HG03039 (cell line): ENCODE data around the gene PABPC1L2A.
"Not testable (repeated sequence)": the region's sequence is repeated elsewhere in the genome, so short reads cannot be mapped to it uniquely, and the experiment has no call there.

Experiments
- ATAC-seq: cut with Tn5 transposase; IDR thresholded peaks from one replicate; pipeline ENCODE4 v1.9.1; 2021; ENCODE audit warnings: mild to moderate bottlenecking, moderate library complexity; ENCODE audit not compliant: unreplicated experiment

PABPC1L2A gene

DNA sequence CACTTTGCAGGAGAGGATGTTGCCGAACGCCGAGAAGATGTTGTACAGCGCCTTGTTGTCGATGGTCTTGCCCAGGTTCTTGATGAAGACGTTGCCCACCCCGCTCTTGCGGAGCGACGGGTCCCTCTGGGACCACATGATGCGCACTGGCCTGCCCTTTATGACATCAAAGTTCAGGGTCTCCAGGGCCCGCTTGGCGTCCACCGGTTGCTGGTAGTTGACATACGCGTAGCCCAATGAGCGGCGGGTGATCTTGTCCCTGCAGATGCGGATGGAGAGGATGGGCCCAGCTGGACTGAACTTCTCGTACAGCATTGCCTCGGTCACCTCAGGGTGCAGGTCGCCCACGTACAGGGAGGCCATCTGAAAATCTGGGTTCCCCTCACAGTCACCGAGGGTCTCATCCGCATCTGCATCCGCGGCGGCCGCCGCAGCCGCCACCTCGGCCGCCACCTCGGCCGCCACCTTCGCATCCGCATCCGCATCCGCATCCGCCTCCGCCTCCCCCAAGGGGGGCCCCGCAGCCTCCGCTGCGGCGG is at the start of gene PABPC1L2A:
PABPC1L2A (minus strand) TSS at position 489 of the 539 bp plus-strand sequence; CDS start at position 363, 126 bp downstream.
- not testable (repeated sequence) for ATAC-seq

DNA sequence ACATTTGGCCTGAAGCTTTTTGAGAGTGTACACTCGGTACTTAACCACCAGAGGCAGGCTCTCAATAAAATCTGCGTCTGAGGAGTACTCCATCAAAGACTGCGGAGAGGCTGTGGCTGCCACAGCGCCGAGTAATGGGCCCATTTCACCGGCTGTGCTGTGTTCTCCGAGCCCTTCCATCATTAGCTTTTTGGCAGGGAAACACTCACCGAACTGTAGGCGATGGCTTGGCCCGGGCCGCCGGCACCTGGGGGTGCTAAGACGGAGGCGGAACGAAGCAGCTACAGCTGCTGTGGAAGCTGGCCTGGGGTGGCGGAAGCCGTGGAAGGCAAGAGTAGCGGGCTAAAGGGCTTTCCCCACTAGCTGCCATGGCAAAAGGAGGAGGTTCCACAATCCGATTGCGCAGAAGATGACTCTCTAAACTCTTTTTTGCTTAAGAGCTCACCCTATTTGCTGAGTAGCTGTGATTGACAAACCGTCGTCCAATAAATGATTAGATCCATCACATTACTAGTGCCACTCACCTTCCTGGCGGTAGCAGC is 48.5 kb upstream of the PABPC1L2A start:
- no peak for ATAC-seq

DNA sequence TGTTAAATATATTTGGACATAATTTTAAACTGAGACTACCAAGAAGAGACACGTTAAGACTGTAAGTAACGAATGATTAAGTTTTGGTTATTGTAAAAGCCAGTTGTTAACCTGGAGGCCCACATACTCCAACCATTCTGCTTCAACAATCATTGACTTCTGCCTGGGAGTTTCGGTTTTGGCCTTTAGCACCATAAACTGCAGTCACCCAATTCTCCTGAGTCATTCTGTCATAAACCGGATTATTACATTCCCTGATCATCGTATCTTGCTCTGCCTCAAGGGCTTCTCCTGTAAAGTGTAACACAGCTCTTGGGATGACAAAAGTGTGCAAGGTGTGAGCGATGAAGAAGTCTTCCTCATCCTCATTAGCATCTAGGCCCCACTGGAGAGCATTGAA is 46.9 kb upstream of the PABPC1L2A start:
- ATAC-seq: no peak

DNA sequence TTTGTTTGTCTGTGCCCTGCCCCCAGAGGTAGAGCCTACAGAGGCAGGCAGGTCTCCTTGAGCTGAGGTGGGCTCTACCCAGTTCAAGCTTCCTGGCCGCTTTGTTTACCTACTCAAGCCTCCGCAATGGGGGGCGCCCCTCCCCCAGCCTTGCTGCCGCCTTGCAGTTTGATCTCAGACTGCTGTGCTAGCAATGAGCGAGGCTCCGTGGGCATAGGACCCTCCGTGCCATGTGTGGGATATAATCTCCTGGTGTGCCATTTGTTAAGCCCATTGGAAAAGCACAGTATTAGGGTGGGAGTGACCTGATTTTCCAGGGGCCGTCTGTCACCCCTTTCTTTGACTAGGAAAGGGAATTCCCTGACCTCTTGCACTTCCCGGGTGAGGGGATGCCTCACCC is 20.2 kb upstream of the PABPC1L2A start:
- not testable (repeated sequence) for ATAC-seq

DNA sequence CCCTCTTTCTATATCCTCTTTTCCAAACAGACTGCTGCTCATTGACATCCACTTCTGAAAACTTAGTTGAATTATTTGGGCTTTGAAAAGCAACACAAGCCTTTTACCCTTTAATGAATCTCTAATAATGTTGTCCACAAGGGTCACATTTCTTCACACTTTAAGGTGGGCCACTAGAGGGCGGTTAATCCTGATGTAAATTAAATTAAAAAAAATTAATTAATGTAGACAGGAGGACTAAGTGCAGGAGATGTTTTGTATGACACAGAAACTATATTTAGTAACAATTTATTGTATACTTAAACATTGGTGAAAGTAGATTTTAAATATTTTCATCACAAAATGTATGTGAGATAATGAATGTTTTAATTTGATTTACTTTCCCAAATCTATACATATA is 7.5 kb upstream of the PABPC1L2A start:
- ATAC-seq: not testable (repeated sequence)

DNA sequence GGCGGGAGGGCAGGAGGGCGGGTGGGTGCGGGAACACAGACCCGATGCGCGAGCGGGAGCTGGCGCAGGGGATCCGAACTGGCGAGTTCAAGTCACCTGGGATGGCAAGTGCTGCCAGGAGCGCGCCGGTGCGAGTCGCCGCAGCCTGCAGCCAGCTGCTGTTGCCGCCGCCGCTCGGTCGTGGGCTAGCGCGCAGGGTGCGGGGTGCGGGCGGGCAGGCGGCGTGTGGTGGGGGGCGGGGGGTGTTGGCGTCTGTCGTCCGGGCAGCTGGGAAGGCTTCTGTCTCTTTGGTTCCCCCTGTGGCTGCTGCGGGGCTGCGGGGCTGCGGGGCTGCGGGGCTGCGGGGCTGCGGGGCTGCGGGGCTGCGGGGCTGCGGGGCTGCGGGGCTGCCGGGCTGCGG is 572 bp upstream of the PABPC1L2A start:
- ATAC-seq: not testable (repeated sequence)

DNA sequence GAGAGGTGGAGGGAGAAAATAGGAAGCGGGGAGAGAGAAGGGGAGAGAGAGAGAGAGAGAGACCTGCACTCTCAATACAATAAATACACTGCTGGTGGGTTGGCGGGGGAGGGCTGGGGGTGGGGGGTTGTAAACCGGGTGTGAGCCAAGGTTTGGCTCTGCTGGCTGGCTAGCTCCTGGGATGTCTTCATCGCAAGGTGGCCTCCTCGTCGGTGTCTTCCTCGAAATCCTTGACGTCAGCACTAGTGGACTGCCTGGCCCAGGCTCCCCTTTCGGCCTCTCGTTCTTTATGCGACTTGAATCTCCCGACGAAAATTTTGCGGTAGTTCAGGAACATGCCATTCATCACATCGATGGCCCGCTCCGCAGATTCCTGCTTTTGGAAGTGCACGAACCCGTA is 715 bp downstream of the PABPC1L2A start:
- not testable (repeated sequence) for ATAC-seq

DNA sequence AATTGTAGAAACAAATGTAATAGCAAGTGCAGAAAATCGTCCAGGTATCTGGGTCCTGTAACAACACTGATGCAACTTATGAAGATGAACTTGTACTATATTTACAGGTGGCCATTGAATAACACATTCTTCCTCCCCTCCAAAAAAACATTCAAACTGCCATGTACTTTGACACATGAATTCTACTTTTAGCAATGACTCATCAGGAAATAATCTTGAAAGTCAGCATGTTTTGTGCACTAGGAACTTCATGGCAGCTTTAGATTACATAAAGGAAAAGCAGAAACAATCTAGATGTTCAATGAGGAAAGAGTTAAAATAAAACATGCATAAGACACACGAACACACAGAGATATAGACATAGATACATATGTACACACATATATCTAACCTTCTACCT is 2.5 kb downstream of the PABPC1L2A start:
- ATAC-seq: no peak

DNA sequence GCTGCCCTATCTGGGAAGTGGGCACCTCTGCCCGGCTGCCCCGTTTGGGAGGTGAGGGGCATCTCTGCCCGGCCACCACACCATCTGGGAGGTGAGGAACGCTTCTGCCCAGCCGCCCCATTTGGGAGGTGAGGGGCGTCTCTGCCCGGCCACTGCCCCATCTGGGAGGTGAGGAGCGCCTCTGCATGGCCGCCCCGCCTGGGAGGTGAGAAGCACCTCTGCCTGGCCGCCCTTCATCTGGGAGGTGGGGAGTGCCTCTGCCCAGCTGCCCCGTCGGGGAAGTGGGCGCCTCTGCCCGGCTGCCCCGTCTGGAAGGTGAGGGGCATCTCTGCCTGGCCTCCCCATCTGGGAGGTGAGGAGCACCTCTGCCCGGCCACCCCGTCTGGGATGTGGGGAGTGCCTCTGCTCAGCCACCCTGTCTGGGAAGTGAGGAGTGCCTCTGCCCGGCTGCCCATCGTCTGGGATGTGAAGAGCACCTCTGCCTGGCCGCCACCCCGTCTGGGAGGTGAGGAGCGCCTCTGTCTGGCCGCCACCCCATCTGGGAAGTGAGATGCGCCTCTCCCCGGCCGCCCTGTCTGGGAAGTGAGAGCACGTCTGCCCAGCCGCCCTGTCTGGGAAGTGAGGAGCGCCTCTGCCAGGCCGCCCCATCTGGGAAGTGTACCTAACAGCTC is 9.8 kb downstream of the PABPC1L2A start:
- no peak for ATAC-seq

DNA sequence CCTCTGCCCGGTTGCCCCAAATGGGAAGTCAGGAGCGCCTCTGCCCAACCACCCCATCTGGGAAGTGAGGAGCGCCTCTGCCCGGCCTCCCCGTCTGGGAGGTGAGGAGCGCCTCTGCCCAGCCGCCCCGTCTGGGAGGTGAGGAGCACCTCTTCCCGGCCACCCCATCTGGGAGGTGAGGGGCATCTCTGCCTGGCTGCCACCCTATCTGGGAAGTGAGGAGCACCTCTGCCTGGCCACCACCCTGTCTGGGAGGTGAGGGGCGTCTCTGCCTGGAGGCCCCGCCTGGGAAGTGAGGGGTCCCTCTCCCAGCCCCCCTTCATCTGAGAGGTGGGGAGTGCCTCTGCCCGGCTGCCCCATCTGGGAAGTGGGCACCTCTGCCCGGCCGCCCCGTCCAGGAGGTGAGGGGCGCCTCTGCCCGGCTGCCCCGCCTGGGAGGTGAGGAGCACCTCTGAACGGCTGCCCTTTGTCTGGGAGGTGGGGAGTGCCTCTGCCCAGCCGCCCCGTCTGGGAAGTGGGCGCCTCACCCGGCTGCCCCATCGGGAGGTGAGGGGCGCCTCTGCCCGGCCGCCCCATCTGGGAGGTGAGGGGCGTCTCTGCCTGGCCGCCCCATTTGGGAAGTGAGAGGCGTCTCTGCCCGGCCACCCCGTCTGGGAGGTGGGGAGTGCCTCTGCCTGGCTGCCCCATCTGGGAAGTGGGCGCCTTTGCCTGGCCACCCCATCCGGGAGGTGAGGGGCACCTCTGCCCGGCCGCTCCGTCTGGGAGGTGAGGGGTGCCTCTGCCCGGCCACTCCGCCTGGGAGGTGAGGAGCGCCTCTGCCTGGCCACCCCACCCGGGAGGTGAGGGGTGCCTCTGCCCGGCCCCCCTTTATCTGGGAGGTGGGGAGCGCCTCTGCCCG is 10.6 kb downstream of the PABPC1L2A start:
- no peak for ATAC-seq

DNA sequence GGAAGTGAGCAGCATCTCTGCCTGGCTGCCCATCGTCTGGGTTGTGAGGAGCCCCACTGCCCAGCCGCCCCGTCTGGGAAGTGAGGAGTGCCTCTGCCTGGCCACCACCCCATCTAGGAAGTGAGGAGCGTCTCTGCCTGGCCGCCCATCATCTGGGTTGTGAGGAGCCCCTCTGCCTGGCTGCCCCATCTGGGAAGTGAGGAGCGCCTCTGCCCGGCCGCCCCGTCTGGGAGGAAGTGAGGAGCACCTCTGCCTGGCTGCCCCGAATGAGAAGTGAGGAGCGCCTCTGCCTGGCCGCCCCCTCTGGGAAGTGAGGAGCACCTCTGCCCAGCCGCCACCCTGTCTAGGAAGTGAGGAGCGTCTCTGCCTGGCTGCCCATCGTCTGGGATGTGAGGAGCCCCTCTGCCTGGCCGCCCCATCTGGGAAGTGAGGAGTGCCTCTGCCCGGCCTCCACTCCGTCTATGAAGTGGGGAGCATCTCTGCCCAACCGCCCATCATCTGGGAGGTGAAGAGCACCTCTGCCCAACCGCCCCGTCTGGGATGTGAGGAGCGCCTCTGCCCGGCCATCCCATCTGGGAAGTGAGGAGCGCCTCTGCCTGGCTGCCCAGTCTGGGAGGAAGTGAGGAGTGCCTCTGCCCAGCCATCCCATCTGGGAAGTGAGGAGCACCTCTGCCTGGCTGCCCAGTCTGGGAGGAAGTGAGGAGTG is 11.4 kb downstream of the PABPC1L2A start:
- not testable (repeated sequence) for ATAC-seq

DNA sequence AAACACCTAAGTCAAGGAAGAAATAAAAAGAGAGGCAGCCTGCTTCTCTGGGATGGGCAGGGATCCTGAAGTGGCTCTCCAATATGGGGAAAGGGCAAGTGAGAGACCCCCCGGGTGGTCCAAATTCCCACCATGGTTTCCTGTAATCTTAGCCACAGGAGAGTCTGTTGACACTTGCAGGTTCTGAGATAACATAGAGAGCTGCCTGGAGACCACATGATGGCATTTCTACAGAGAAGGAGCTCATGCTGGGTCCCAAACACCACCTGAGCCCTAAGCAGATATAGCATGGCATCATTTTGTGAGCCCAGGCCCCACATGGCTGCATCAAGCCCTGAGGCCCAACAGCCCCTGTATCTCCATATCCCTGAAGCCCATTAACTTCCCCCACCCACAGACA is 50.4 kb downstream of the PABPC1L2A start:
- no peak for ATAC-seq
